ACC112 (cell line): ENCODE measurements around the gene EFCAB12.
"Not testable (repeated sequence)": the region's sequence is repeated elsewhere in the genome, so short reads cannot be mapped to it uniquely, and the experiment has no call there.

Source experiments
- H2AFZ ChIP-seq: fragments of 200-600 bp; sonication (generic); one replicate; pipeline ENCODE4 v1.6.0; 2017; ENCODE audit warnings: antibody characterized with exemption, low read length; ENCODE audit not compliant: unreplicated experiment
- H3K27ac ChIP-seq: fragments of 200-600 bp; sonication (generic); 2 replicates; pipeline ENCODE4 v1.5.1; 2014; ENCODE audit warnings: low read depth, mild to moderate bottlenecking, antibody characterized with exemption, low read length, moderate library complexity
- H3K27me3 ChIP-seq: fragments of 200-600 bp; sonication (generic); 2 replicates; pipeline ENCODE4 v1.6.1; 2014; ENCODE audit warnings: mild to moderate bottlenecking, antibody characterized with exemption, low read length, moderate library complexity, mixed read lengths; ENCODE audit not compliant: insufficient read depth
- H3K36me3 ChIP-seq: fragments of 200-600 bp; sonication (generic); 2 replicates; pipeline ENCODE4 v1.6.1; 2016; ENCODE audit warnings: mild to moderate bottlenecking, antibody characterized with exemption, low read length, moderate library complexity, mixed read lengths; ENCODE audit not compliant: insufficient read depth
- H3K4me1 ChIP-seq: fragments of 200-600 bp; sonication (generic); one replicate; pipeline ENCODE4 v1.6.1; 2016; ENCODE audit warnings: low read length, mixed read lengths; ENCODE audit not compliant: insufficient read depth, unreplicated experiment, control insufficient read depth
- H3K4me3 ChIP-seq: fragments of 200-600 bp; sonication (generic); 2 replicates; pipeline ENCODE4 v1.5.1; 2014; ENCODE audit warnings: mild to moderate bottlenecking, low read depth, low read length
- H3K79me2 ChIP-seq: fragments of 200-600 bp; sonication (generic); one replicate; pipeline ENCODE4 v1.6.0; 2016; ENCODE audit warnings: low read length; ENCODE audit not compliant: control insufficient read depth, unreplicated experiment, insufficient read depth

EFCAB12 gene

DNA sequence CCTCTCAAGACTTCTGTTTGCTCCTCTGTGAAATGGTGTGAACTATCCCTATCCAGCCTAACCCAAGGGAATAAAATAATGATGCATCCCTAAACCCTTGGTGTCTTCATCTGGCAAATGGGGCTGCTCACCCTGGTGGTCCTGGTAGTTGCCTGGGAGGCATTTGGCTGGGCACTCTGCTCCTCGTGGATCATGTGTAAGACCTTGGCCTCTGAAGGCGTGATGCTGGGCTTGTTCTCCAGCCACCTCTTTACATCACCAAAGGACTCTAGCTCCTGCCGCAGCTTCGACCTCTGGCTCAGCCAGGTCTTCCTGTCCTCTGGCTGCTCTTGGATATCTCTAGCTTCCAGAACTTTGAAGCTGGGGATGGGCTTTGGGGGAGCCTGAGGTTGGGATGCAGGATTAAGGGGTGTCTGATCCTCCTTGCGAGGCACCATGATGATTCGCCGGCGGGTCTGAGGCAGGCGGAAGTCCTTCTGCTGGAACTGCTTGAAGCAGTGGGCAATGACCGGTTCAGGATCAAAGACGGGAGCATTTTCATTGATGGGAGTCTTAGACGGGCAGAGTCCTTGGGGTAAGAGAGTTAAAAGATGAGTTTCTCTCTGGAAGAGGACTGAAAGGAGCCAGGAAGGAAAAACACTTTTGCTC lies 7.1 kb downstream of the EFCAB12 start:
- no peak overlapping the region for H3K27ac ChIP-seq
- no peaks in the 10 kb centered on the region for H3K36me3 ChIP-seq
- no peaks in the 10 kb centered on the region for H3K27me3 ChIP-seq
- no peaks in the 10 kb centered on the region for H3K79me2 ChIP-seq
- no peak overlapping the region for H2AFZ ChIP-seq
- H3K4me1 ChIP-seq: peaks cover 4% of the 10 kb centered on the region
- no peak overlapping the region for H3K4me3 ChIP-seq

- Histone ChIP-seq H3K79me2 (no peaks in the 10 kb centered on the region), H2AFZ (no peak overlapping the region), H3K27me3 (no peaks in the 10 kb centered on the region), H3K27ac (no peak overlapping the region), H3K4me1 (peaks cover 7% of the 10 kb centered on the region), H3K4me3 (no peak overlapping the region), H3K36me3 (no peaks in the 10 kb centered on the region)
Measured at GRCh38 chr3:129419476-129419875, 9.0 kb downstream of the EFCAB12 start.

GRCh38 chr3:129418041-129418973 lies 10.1 kb downstream of the EFCAB12 start:
- Histone ChIP-seq H3K4me3 (no peak overlapping the region), H2AFZ (no peak overlapping the region), H3K4me1 (peaks cover 13% of the 10 kb centered on the region), H3K27ac (no peak overlapping the region), H3K79me2 (no peaks in the 10 kb centered on the region), H3K27me3 (no peaks in the 10 kb centered on the region), H3K36me3 (no peaks in the 10 kb centered on the region)

GRCh38 chr3:129417326-129417725 lies 11.1 kb downstream of the EFCAB12 start:
- Histone ChIP-seq H3K36me3 (no peaks in the 10 kb centered on the region), H3K27ac (no peak overlapping the region)

DNA sequence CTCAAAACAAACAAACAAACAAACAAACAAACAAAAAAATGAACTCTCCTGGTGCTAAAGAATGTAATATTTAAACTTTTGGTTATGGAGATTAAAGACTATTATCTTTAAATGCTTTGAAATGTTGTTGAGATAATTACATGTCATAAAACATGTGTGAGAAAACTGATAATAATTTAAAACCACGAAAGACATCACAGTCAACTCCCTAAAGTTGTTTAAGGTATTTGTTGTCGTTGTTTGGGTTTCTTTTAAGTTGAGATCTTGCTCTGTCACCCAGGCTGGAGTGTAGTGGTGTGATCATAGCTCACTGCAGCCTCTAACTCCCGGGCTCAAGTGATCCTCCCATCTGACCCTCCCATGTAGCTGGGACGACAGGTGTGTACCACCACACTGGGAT lies 12.0 kb downstream of the EFCAB12 start:
- no peaks in the 10 kb centered on the region for H3K79me2 ChIP-seq

More at GRCh38 chr3:129417326-129417725, 11.1 kb downstream of the EFCAB12 start:
- Histone ChIP-seq H3K27me3 (no peaks in the 10 kb centered on the region), H3K79me2 (no peaks in the 10 kb centered on the region), H2AFZ (no peak overlapping the region), H3K4me3 (no peak overlapping the region), H3K4me1 (peaks cover 19% of the 10 kb centered on the region)

DNA sequence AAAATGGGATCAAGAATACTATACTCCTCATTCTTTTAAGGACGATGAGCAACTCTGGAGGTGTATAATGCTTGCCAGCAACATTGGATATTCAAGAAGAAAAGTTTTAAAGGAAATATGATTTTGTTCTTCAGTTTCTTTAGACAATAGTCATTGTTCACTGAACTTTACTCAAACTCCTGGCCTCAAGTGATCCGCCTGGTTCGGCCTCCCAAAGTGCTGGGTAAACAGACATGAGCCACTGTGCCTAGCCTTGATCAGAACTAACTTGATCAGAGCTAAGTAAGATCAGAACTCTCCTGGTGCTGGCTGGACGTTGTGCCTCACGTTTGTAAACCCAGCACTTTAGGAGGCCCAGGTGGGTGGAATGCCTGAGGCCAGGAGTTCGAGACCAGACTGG lies 12.6 kb downstream of the EFCAB12 start:
- Histone ChIP-seq H2AFZ (no peak overlapping the region), H3K27ac (no peak overlapping the region), H3K36me3 (no peaks in the 10 kb centered on the region), H3K4me3 (no peak overlapping the region), H3K79me2 (no peaks in the 10 kb centered on the region), H3K4me1 (peaks cover 19% of the 10 kb centered on the region), H3K27me3 (no peaks in the 10 kb centered on the region)

More for the DNA sequence above, 12.0 kb downstream of the EFCAB12 start:
- H3K36me3 ChIP-seq: no peaks in the 10 kb centered on the region
- no peak overlapping the region for H2AFZ ChIP-seq
- no peak overlapping the region for H3K4me3 ChIP-seq
- H3K27ac ChIP-seq: no peak overlapping the region
- no peaks in the 10 kb centered on the region for H3K27me3 ChIP-seq
- H3K4me1 ChIP-seq: peaks cover 19% of the 10 kb centered on the region

DNA sequence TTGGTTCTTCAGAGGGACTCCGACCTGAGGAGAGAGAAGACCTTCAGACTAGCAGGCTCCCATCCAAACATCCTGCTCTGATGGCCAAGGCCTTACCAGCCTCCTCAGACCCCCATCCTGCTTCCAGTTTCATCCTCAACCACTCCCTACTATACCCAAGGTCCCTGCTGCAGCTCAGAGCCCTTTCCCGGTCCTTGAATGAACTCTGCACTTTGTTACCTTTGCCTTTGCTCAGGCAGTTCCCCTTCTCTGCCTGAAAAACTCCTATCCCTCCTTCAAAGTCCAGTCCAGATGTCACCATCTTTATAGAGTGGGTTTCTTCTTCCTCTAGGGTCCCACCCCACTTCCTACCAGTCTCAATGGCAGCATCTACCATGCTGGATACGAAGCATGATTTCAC lies 13.1 kb downstream of the EFCAB12 start:
- no peak overlapping the region for H3K27ac ChIP-seq
- no peaks in the 10 kb centered on the region for H3K36me3 ChIP-seq
- H3K27me3 ChIP-seq: no peaks in the 10 kb centered on the region
- no peak overlapping the region for H2AFZ ChIP-seq
- H3K4me1 ChIP-seq: peaks cover 19% of the 10 kb centered on the region
- no peak overlapping the region for H3K4me3 ChIP-seq
- no peaks in the 10 kb centered on the region for H3K79me2 ChIP-seq

- H2AFZ ChIP-seq: peak overlapping the region; percentile 6
- H3K27ac ChIP-seq: peak overlapping the region; percentile 88
- H3K4me3 ChIP-seq: no peak overlapping the region
Measured at GRCh38 chr3:129413687-129414506, 14.5 kb downstream of the EFCAB12 start.

DNA sequence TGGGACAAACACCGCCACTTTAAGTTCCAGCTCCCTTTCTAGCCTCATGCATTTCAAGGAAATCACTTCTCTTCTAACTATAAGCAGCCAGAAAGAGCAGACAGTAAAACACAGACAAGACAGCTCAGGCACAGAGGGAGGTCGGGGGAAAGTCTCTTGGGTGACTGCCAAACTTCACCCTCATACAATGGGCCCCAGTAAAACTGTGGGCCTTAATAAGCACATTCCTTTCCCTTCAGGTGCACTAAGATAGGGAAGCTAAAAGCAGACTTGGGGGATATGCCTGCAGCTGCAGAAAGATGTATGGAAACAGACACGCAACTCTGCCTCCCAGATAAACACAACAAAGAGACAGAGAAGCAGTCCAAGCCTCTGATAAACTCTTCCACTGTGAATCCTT lies 15.2 kb downstream of the EFCAB12 start:
- not testable (repeated sequence) for H2AFZ ChIP-seq, H3K36me3 ChIP-seq, H3K79me2 ChIP-seq, H3K4me3 ChIP-seq, H3K27me3 ChIP-seq
- peak overlapping the region; percentile 88 for H3K27ac ChIP-seq
- peaks cover 19% of the 10 kb centered on the region for H3K4me1 ChIP-seq

More at GRCh38 chr3:129413687-129414506, 14.5 kb downstream of the EFCAB12 start:
- no peaks in the 10 kb centered on the region for H3K36me3 ChIP-seq
- H3K79me2 ChIP-seq: no peaks in the 10 kb centered on the region
- no peaks in the 10 kb centered on the region for H3K27me3 ChIP-seq
- H3K4me1 ChIP-seq: peaks cover 19% of the 10 kb centered on the region

- no peak overlapping the region for H2AFZ ChIP-seq
- H3K4me3 ChIP-seq: no peak overlapping the region
- peak overlapping the region; percentile 88; the same call in 1 of the 2 replicates for H3K27ac ChIP-seq
- H3K4me1 ChIP-seq: peaks cover 19% of the 10 kb centered on the region
- no peaks in the 10 kb centered on the region for H3K79me2 ChIP-seq
- no peaks in the 10 kb centered on the region for H3K27me3 ChIP-seq
- no peaks in the 10 kb centered on the region for H3K36me3 ChIP-seq
Measured at GRCh38 chr3:129412542-129413198, 15.8 kb downstream of the EFCAB12 start.
